GM12878 (cell line): ENCODE results near the gene SMIM5. TPM values are rescaled to one million over a fixed set of nuclear protein-coding genes. Genes with fewer than 3 reads are reported as not detected.

ENCODE experiments used
- BACH1 ChIP-seq: fragments of 450-650 bp; IDR thresholded peaks from 2 replicates; pipeline ENCODE4 v1.6.1; 2017; ENCODE audit warnings: mild to moderate bottlenecking, borderline replicate concordance
- CBX3 ChIP-seq: fragments of 200-600 bp; sonication (generic); IDR thresholded peaks from 2 replicates; pipeline ENCODE4 v1.6.1; 2016; ENCODE audit warnings: low read depth, borderline replicate concordance
- EED ChIP-seq: sonication (generic); IDR thresholded peaks from 2 replicates; pipeline ENCODE4 v1.6.1; 2016; ENCODE audit warnings: antibody characterized with exemption, low read depth
- FOXM1 ChIP-seq: IDR thresholded peaks from 2 replicates; pipeline ENCODE4 v1.6.1; 2012; ENCODE audit warnings: low read depth, mild to moderate bottlenecking, inconsistent platforms, low read length, moderate library complexity
- GATAD2B ChIP-seq: fragments of 450-650 bp; conservative IDR thresholded peaks from 2 replicates; pipeline ENCODE4 v1.6.1; 2017; ENCODE audit warnings: low read depth, mild to moderate bottlenecking, moderate library complexity
- IRF4 ChIP-seq: IDR thresholded peaks from 2 replicates; pipeline ENCODE4 v1.6.1; 2011; ENCODE audit warnings: low read depth, low read length
- KLF5 ChIP-seq: fragments of 450-650 bp; IDR thresholded peaks from 2 replicates; pipeline ENCODE4 v1.6.1; 2014; ENCODE audit warnings: mild to moderate bottlenecking; ENCODE audit not compliant: partially characterized antibody
- POLR2AphosphoS2 ChIP-seq: IDR thresholded peaks from 2 replicates; pipeline ENCODE4 v1.6.1; 2011; ENCODE audit warnings: low read depth, mild to moderate bottlenecking, low read length, improper control_type of control experiment, moderate library complexity
- POU2F2 ChIP-seq: IDR thresholded peaks from 3 replicates; pipeline ENCODE4 v1.6.1; 2011; ENCODE audit warnings: low read depth, mild to moderate bottlenecking, low read length, borderline replicate concordance
- RAD51 ChIP-seq: fragments of 450-650 bp; IDR thresholded peaks from 2 replicates; pipeline ENCODE4 v1.6.1; 2016; ENCODE audit warnings: moderate library complexity, mild to moderate bottlenecking, inconsistent platforms
- RBBP5 ChIP-seq: fragments of 200-600 bp; sonication (generic); conservative IDR thresholded peaks from 2 replicates; pipeline ENCODE4 v1.6.1; 2016
- SMAD1 ChIP-seq: fragments of 450-650 bp; IDR thresholded peaks from 2 replicates; pipeline ENCODE4 v1.6.1; 2018; ENCODE audit warnings: mild to moderate bottlenecking, low read depth; ENCODE audit not compliant: partially characterized antibody
- SMARCA5 ChIP-seq: fragments of 450-650 bp; IDR thresholded peaks from 2 replicates; pipeline ENCODE4 v1.6.1; 2017; ENCODE audit warnings: mild to moderate bottlenecking
- SREBF2 ChIP-seq: IDR thresholded peaks from 2 replicates; pipeline ENCODE4 v1.6.1; 2012; ENCODE audit warnings: mild to moderate bottlenecking, low read length
- TCF12 ChIP-seq: IDR thresholded peaks from 2 replicates; pipeline ENCODE4 v1.6.1; 2011; ENCODE audit warnings: low read depth, mild to moderate bottlenecking, low read length
- ZNF274 ChIP-seq: IDR thresholded peaks from one replicate; pipeline ENCODE4 v1.8.0; 2011; ENCODE audit not compliant: insufficient read length, insufficient read depth
- ZNF622 ChIP-seq: fragments of 450-650 bp; IDR thresholded peaks from 2 replicates; pipeline ENCODE4 v1.6.1; 2017; ENCODE audit warnings: mild to moderate bottlenecking, inconsistent platforms
- ZZZ3 ChIP-seq: IDR thresholded peaks from 2 replicates; pipeline ENCODE4 v1.6.1; 2011; ENCODE audit warnings: low read depth; ENCODE audit not compliant: control insufficient read depth, insufficient read length
- polyA plus RNA-seq, 11 experiments: library from polyadenylated mRNA; depleted of rRNA in 4 of 11; unstranded in 6 of 11; stranded (reverse) in 5 of 11; fragments of >200 nt; fragmentation: Nextera tagmentation in 4 of 11; fragmentation: Illumina TruSeq in 1 of 11; extraction: Ambion mirVana in 4 of 11; extraction: Trizol in 1 of 11; gene quantifications; 1 replicate in 1 of 11; 2 replicates in 10 of 11; pipeline versions ENCODE4 v1.2.1 to v1.2.3, GENCODE V29; 2011 to 2016; ENCODE audit warnings: inconsistent platforms in 2 of 11, missing spikeins in 2 of 11, low read depth in 1 of 11
- total RNA-seq, 4 experiments: library from RNA; depleted of rRNA in 3 of 4; stranded (reverse); fragments of >200 nt in 3 of 4; fragmentation: Illumina TruSeq in 1 of 4; extraction: Trizol in 1 of 4; gene quantifications; 2 replicates each; pipeline versions ENCODE4 v1.2.1 to v1.2.3, GENCODE V29; 2013 to 2021
- TF ChIP-seq, protein P1 (sequence below), 3 experiments: IDR thresholded peaks in 2 of 3; conservative IDR thresholded peaks in 1 of 3; 2 replicates each; pipeline ENCODE4 v1.5.1; 2011; ENCODE audit warnings: low read depth in 3 of 3, low read length in 3 of 3, mild to moderate bottlenecking in 3 of 3, control low read depth in 2 of 3, moderate library complexity in 2 of 3, inconsistent platforms in 1 of 3, mixed read lengths in 1 of 3; ENCODE audit not compliant: control insufficient read depth in 2 of 3, insufficient read depth in 1 of 3; ENCODE audit errors: extremely low read depth in 1 of 3
- TF ChIP-seq, protein P2 (sequence below): IDR thresholded peaks from 2 replicates; pipeline ENCODE4 v1.6.1; 2012; ENCODE audit warnings: mild to moderate bottlenecking, low read depth, low read length
- TF ChIP-seq, protein P3 (sequence below): fragments of 450-650 bp; IDR thresholded peaks from 2 replicates; pipeline ENCODE4 v1.6.1; 2018; ENCODE audit warnings: borderline replicate concordance, mild to moderate bottlenecking; ENCODE audit not compliant: partially characterized antibody
- TF ChIP-seq, protein P4 (sequence below): fragments of 150-350 bp; IDR thresholded peaks from 2 replicates; pipeline ENCODE4 v1.6.1; 2014; ENCODE audit warnings: mild to moderate bottlenecking, low read depth, low read length

SMIM5 gene
- total and polyA plus RNA-seq, 10 of the 15 experiments (the other 5 are each of a cell fraction or from before 2014, with no cell fraction given), result 0.08 to 0.11 TPM; not detected in 8

DNA sequence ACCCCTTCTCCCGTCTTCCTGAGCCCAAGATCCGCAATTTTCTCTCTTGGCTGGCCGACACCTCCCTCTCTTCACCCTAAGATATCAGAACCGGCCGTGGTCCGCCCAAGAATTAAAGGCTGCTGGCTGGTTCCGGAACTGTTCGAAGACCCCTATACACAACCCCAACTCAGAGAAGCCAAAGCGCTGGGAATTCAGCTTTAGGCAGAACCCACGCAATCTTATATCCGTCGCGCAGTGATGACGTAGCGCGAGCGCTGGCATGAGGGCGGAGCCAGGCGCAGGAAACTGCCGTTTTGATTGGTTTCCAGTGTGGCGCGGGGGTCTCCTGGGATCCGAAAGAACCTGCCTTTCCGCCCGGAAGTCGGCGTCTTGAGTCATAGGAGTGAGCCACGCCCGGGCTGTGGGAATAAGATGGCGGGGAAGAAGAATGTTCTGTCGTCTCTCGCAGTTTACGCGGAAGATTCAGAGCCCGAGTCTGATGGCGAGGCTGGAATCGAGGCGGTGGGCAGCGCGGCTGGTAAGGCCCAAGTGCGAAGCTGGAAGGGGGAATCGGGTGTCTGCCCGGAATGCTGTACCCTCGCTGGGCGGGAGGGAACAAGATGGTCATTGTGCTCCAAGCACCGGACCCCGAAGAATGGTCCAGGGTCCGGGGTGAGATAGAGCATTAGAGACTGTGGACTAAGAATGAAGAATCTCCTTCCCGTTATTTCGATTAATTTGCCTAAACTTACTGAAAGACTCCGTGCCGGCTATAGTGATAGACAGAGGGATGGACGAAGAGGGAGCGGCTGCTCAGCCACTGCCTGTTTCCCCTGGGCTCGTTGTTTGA lies 33.9 kb downstream of the SMIM5 start, which contains the start of the genes RECQL5 and SAP30BP (continued):
- TF ChIP-seq, protein P1, sequence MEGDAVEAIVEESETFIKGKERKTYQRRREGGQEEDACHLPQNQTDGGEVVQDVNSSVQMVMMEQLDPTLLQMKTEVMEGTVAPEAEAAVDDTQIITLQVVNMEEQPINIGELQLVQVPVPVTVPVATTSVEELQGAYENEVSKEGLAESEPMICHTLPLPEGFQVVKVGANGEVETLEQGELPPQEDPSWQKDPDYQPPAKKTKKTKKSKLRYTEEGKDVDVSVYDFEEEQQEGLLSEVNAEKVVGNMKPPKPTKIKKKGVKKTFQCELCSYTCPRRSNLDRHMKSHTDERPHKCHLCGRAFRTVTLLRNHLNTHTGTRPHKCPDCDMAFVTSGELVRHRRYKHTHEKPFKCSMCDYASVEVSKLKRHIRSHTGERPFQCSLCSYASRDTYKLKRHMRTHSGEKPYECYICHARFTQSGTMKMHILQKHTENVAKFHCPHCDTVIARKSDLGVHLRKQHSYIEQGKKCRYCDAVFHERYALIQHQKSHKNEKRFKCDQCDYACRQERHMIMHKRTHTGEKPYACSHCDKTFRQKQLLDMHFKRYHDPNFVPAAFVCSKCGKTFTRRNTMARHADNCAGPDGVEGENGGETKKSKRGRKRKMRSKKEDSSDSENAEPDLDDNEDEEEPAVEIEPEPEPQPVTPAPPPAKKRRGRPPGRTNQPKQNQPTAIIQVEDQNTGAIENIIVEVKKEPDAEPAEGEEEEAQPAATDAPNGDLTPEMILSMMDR (IDR thresholded peaks at IDR 0.05 in 2 of 3, conservative IDR thresholded peaks at IDR 0.05 in 1 of 3; ENCODE audit: control insufficient read depth in 2 of 3, extremely low read depth in 1 of 3, insufficient read depth in 1 of 3, low read depth in 3 of 3, low read length in 3 of 3), result no peak
- TF ChIP-seq SMARCA5 (no peak), ZNF274 (no peak), GATAD2B (peak; percentile 54; the same call in 1 of the 2 replicates), ZNF622 (no peak), KLF5 (peak; percentile 68), IRF4 (no peak), BACH1 (no peak; the same call in 1 of the 2 replicates), FOXM1 (no peak), CBX3 (no peak), SMAD1 (no peak), SREBF2 (no peak), RAD51 (peak; percentile 56), EED (no peak), ZZZ3 (no peak), POLR2AphosphoS2 (peak; percentile 74), TCF12 (0 out of 2 replicates have a peak, but pooled peaks have one; percentile 11), RBBP5 (no peak), POU2F2 (no peak)
- TF ChIP-seq, protein P2, sequence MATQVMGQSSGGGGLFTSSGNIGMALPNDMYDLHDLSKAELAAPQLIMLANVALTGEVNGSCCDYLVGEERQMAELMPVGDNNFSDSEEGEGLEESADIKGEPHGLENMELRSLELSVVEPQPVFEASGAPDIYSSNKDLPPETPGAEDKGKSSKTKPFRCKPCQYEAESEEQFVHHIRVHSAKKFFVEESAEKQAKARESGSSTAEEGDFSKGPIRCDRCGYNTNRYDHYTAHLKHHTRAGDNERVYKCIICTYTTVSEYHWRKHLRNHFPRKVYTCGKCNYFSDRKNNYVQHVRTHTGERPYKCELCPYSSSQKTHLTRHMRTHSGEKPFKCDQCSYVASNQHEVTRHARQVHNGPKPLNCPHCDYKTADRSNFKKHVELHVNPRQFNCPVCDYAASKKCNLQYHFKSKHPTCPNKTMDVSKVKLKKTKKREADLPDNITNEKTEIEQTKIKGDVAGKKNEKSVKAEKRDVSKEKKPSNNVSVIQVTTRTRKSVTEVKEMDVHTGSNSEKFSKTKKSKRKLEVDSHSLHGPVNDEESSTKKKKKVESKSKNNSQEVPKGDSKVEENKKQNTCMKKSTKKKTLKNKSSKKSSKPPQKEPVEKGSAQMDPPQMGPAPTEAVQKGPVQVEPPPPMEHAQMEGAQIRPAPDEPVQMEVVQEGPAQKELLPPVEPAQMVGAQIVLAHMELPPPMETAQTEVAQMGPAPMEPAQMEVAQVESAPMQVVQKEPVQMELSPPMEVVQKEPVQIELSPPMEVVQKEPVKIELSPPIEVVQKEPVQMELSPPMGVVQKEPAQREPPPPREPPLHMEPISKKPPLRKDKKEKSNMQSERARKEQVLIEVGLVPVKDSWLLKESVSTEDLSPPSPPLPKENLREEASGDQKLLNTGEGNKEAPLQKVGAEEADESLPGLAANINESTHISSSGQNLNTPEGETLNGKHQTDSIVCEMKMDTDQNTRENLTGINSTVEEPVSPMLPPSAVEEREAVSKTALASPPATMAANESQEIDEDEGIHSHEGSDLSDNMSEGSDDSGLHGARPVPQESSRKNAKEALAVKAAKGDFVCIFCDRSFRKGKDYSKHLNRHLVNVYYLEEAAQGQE, result no peak
- TF ChIP-seq, protein P3, sequence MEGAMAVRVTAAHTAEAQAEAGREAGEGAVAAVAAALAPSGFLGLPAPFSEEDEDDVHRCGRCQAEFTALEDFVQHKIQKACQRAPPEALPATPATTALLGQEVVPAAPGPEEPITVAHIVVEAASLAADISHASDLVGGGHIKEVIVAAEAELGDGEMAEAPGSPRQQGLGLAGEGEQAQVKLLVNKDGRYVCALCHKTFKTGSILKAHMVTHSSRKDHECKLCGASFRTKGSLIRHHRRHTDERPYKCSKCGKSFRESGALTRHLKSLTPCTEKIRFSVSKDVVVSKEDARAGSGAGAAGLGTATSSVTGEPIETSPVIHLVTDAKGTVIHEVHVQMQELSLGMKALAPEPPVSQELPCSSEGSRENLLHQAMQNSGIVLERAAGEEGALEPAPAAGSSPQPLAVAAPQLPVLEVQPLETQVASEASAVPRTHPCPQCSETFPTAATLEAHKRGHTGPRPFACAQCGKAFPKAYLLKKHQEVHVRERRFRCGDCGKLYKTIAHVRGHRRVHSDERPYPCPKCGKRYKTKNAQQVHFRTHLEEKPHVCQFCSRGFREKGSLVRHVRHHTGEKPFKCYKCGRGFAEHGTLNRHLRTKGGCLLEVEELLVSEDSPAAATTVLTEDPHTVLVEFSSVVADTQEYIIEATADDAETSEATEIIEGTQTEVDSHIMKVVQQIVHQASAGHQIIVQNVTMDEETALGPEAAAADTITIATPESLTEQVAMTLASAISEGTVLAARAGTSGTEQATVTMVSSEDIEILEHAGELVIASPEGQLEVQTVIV, result peak; percentile 79
- TF ChIP-seq, protein P4, sequence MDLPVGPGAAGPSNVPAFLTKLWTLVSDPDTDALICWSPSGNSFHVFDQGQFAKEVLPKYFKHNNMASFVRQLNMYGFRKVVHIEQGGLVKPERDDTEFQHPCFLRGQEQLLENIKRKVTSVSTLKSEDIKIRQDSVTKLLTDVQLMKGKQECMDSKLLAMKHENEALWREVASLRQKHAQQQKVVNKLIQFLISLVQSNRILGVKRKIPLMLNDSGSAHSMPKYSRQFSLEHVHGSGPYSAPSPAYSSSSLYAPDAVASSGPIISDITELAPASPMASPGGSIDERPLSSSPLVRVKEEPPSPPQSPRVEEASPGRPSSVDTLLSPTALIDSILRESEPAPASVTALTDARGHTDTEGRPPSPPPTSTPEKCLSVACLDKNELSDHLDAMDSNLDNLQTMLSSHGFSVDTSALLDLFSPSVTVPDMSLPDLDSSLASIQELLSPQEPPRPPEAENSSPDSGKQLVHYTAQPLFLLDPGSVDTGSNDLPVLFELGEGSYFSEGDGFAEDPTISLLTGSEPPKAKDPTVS, result no peak
